Endodermal cell (in vitro differentiated cells): Measurements from ENCODE around the gene RAI14. TPM values are rescaled to one million over a fixed set of nuclear protein-coding genes. Genes with fewer than 3 reads are reported as not detected.
A peak's percentile ranks its signal among the peaks of the same experiment; 100 is the strongest.

Experiments used
- DNase-seq: peaks from one replicate; pipeline ENCODE4 v3.0.0-alpha.2; 2017
- H3K27ac ChIP-seq: 2 replicates; pipeline ENCODE4 v1.5.1; 2013; ENCODE audit warnings: mild to moderate bottlenecking, low read depth, low read length, moderate library complexity
- H3K27me3 ChIP-seq: 2 replicates; pipeline ENCODE4 v1.6.1; 2013; ENCODE audit warnings: mild to moderate bottlenecking, low read length, moderate library complexity; ENCODE audit not compliant: insufficient read depth, control insufficient read depth, poor library complexity, severe bottlenecking
- H3K36me3 ChIP-seq: 2 replicates; pipeline ENCODE4 v1.7.0; 2013; ENCODE audit warnings: mild to moderate bottlenecking, low read length, moderate library complexity; ENCODE audit not compliant: control insufficient read depth, insufficient read depth
- H3K4me1 ChIP-seq: one replicate; pipeline ENCODE4 v1.7.0; 2013; ENCODE audit warnings: low read length; ENCODE audit not compliant: control insufficient read depth, insufficient read depth
- H3K4me3 ChIP-seq: 2 replicates; pipeline ENCODE4 v1.5.1; 2013; ENCODE audit warnings: mild to moderate bottlenecking, low read length, moderate library complexity
- H3K9ac ChIP-seq: 2 replicates; pipeline ENCODE4 v1.6.1; 2013; ENCODE audit warnings: mild to moderate bottlenecking, low read length, moderate library complexity; ENCODE audit not compliant: poor library complexity, severe bottlenecking; ENCODE audit errors: extremely low read depth
- H3K9me3 ChIP-seq: 2 replicates; pipeline ENCODE4 v1.6.1; 2013; ENCODE audit warnings: mild to moderate bottlenecking, low read length, moderate library complexity; ENCODE audit not compliant: control insufficient read depth
- H3K27ac Mint-ChIP-seq: 2 replicates; pipeline ENCODE4 v1.8.0; 2020; ENCODE audit warnings: mixed read lengths
- H3K27me3 Mint-ChIP-seq: 2 replicates; pipeline ENCODE4 v1.8.0; 2021; ENCODE audit warnings: mild to moderate bottlenecking, mixed read lengths; ENCODE audit not compliant: insufficient read depth
- H3K36me3 Mint-ChIP-seq: 2 replicates; pipeline ENCODE4 v1.8.0; 2020; ENCODE audit warnings: low read depth, mixed read lengths
- H3K4me1 Mint-ChIP-seq: 2 replicates; pipeline ENCODE4 v1.8.0; 2020; ENCODE audit warnings: mixed read lengths
- H3K4me3 Mint-ChIP-seq: 2 replicates; pipeline ENCODE4 v1.8.0; 2020; ENCODE audit warnings: mild to moderate bottlenecking, moderate library complexity, mixed read lengths
- H3K9me3 Mint-ChIP-seq: 2 replicates; pipeline ENCODE4 v1.8.0; 2020; ENCODE audit warnings: mild to moderate bottlenecking, mixed read lengths
- CTCF ChIP-seq: fragments of 200-600 bp; sonication (generic); conservative IDR thresholded peaks from 2 replicates; pipeline ENCODE4 v1.5.0; 2021; ENCODE audit warnings: antibody characterized with exemption, mild to moderate bottlenecking
- WGBS, 2 experiments: methylation state at CpG; one replicate each; pipeline versions ENCODE4 v1.1.5 to v1.1.7; 2013; ENCODE audit warnings: missing lambda C conversion rate in 2 of 2, mixed read lengths in 1 of 2; ENCODE audit not compliant: insufficient coverage in 1 of 2, insufficient read length in 1 of 2; 5-methylcytosine and 5-hydroxymethylcytosine counted together
- total RNA-seq, 2 donors: library from RNA; stranded (reverse); fragmentation: NEBNext Ultra II Directional in 1 of 2; extraction: Animal tissue kit (Norgen Biotek cat#: 25700) in 1 of 2; gene quantifications; 2 replicates in 1 of 2; 3 replicates in 1 of 2; pipeline ENCODE4 v1.2.1, GENCODE V29; 2021

The RAI14 gene
- total RNA-seq, 2 donors from 2014 or later = 66.6 to 87.5 TPM

DNA sequence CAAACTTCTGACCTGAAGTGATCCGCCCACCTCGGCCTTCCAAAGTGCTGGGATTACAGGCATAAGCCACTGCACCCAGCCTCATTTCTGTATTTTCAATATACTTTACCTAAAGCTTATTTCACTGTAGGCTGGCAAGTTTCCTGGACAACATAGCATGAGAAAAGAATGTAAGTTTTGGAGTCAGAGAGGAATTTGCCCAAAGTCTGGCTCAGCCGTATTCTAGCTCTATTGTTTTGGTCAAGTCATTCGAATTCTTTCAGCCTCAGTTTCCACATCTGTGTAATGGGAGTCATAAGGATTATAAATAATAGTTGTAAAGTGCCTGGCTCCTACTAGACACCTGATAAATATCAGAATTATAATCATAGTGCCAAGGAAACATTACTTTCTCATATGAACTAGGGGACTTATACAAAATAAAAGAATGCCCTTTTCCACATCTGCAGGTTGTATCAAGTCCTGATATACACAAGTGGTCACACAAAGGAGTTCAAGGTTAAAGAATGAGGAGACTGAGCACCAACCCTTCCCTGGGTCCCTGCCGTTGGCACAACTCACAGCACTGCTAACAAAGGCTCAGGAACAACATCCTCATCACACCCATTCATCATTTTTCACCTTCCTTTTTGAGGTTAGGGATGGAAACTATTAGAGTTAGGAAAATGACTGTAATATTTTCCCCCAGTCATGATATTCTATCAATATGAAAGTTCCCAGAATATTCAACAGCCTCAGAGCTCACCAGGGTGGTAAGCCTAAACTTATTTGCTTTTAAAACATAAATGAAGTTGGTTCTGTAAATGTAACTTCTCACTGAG, 34.6 kb upstream of the RAI14 start:
- Histone ChIP-seq H3K27ac (no peak overlapping the region), H3K4me1 (no peaks in the 10 kb centered on the region), H3K4me3 (no peak overlapping the region), H3K27me3 (no peaks in the 10 kb centered on the region), H3K9ac (no peak overlapping the region), H3K9me3 (no peaks in the 10 kb centered on the region), H3K36me3 (no peaks in the 10 kb centered on the region)
- peak; percentile 9 for DNase-seq
- H3K27me3 Mint-ChIP-seq = no peaks in the 10 kb centered on the region
- H3K4me1 Mint-ChIP-seq = peaks cover 11% of the 10 kb centered on the region
- no peak overlapping the region for H3K4me3 Mint-ChIP-seq
- no peak overlapping the region for H3K27ac Mint-ChIP-seq
- 73 to 95% methylated on average over 4 to 5 of the region's 5 CpGs for WGBS, 2 experiments
- no peaks in the 10 kb centered on the region for H3K9me3 Mint-ChIP-seq
- no peaks in the 10 kb centered on the region for H3K36me3 Mint-ChIP-seq
- TF ChIP-seq CTCF = no peak

DNA sequence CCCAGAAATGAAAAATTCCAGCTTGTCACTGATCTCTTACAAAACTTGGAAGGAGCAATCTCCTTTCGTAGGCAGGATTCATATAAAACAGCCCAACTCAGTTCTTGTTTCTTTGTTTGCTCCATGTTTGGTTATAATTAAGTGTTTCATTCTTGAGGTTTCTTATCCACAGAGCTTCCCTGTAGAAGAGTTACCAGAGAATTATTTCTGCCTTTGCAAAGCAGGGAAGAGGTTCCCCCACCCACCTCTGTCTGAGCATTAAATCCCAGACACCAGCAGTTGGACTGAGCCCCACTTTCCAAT, 34.1 kb upstream of the RAI14 start:
- Mint-ChIP-seq H3K36me3 (no peaks in the 10 kb centered on the region), H3K27ac (no peak overlapping the region), H3K4me3 (no peak overlapping the region), H3K9me3 (no peaks in the 10 kb centered on the region), H3K4me1 (peaks cover 11% of the 10 kb centered on the region), H3K27me3 (no peaks in the 10 kb centered on the region)
- no peaks in the 10 kb centered on the region for H3K27me3 ChIP-seq
- WGBS, 2 experiments = 95% methylated on average over 1 of the region's 1 CpG; no CpG with 5 or more reads in 1 of the 2 experiments
- no peak overlapping the region for H3K9ac ChIP-seq
- H3K4me3 ChIP-seq = no peak overlapping the region
- no peaks in the 10 kb centered on the region for H3K4me1 ChIP-seq
- peak; percentile 9 for DNase-seq
- no peaks in the 10 kb centered on the region for H3K9me3 ChIP-seq
- TF ChIP-seq CTCF = no peak
- H3K36me3 ChIP-seq = no peaks in the 10 kb centered on the region
- H3K27ac ChIP-seq = no peak overlapping the region

DNA sequence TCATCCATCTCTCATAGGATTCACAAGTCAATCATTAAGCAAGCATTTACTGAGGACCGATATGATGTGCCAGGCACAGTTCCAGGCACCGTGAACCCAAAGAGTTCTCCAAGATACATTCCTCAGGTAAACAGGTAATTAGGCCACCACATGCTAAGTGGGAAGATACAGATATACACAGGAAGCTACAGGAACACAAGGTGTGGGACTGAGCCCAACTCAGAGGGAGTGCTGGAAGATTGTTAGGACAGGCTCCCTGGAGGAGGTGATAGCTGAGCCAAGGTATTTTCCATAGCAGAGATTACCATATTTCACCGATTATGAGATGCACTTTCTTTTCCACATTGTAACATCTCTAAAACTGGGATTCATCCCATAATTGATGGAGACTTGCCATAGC, 31.4 kb upstream of the RAI14 start:
- Mint-ChIP-seq H3K9me3 (no peaks in the 10 kb centered on the region), H3K27ac (no peak overlapping the region), H3K27me3 (no peaks in the 10 kb centered on the region), H3K36me3 (no peaks in the 10 kb centered on the region), H3K4me1 (peaks cover 9% of the 10 kb centered on the region), H3K4me3 (no peak overlapping the region)
- Histone ChIP-seq H3K4me1 (no peaks in the 10 kb centered on the region), H3K36me3 (no peaks in the 10 kb centered on the region), H3K27ac (no peak overlapping the region), H3K4me3 (no peak overlapping the region), H3K27me3 (no peaks in the 10 kb centered on the region), H3K9ac (no peak overlapping the region), H3K9me3 (no peaks in the 10 kb centered on the region)
- TF ChIP-seq CTCF = no peak
- peak; percentile 23 for DNase-seq
- 97 to 100% methylated on average over 3 of the region's 3 CpGs for WGBS, 2 experiments
